PC-3 (cell line): Measurements from ENCODE around the gene USP48.

Source experiments
- EZH2phosphoT487 ChIP-seq: fragments of 300-600 bp; sonication (generic); IDR thresholded peaks from 2 replicates; pipeline ENCODE4 v1.6.1; 2018; ENCODE audit warnings: mild to moderate bottlenecking, antibody characterized with exemption, low read length, borderline replicate concordance
- TF ChIP-seq, protein P1 (sequence below): fragments of 300-600 bp; sonication (generic); conservative IDR thresholded peaks from 2 replicates; pipeline ENCODE4 v1.5.1; 2017; ENCODE audit warnings: antibody characterized with exemption, low read depth, mild to moderate bottlenecking, low read length

DNA sequence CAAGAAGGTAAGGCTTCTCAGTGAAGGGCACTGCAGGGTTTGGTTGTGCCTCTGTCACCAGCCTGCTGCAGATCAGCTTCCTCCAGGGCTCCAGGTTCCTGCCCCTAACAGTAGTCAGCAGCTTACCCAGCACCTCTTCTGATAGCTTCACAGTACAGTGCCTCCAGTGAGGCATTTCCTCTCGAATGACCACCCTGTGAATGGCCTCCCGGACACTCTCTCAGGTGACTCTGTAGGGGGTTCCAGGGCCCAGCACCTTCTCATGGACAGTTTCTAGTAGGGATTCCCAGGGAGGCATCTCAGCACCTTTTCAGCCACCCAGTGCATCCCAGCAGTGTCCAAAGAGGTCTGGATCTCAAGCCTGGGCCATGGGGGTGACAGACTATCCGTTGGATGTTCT lies 28.4 kb downstream of the USP48 start:
- TF ChIP-seq, protein P1, sequence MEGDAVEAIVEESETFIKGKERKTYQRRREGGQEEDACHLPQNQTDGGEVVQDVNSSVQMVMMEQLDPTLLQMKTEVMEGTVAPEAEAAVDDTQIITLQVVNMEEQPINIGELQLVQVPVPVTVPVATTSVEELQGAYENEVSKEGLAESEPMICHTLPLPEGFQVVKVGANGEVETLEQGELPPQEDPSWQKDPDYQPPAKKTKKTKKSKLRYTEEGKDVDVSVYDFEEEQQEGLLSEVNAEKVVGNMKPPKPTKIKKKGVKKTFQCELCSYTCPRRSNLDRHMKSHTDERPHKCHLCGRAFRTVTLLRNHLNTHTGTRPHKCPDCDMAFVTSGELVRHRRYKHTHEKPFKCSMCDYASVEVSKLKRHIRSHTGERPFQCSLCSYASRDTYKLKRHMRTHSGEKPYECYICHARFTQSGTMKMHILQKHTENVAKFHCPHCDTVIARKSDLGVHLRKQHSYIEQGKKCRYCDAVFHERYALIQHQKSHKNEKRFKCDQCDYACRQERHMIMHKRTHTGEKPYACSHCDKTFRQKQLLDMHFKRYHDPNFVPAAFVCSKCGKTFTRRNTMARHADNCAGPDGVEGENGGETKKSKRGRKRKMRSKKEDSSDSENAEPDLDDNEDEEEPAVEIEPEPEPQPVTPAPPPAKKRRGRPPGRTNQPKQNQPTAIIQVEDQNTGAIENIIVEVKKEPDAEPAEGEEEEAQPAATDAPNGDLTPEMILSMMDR = no peak
- no peak for TF ChIP-seq EZH2phosphoT487
